Measurements from ENCODE around the gene IQCK. TPM values are rescaled to one million over a fixed set of nuclear protein-coding genes. Genes with fewer than 3 reads are reported as not detected.
A peak's percentile ranks its signal among the peaks of the same experiment; 100 is the strongest.

IQCK gene
- total and polyA plus RNA-seq, 2 experiments from 2014 or later: 13.2 to 13.9 TPM

- H3K27me3 ChIP-seq: no peaks in the 10 kb centered on the region
- TF ChIP-seq, protein P1, sequence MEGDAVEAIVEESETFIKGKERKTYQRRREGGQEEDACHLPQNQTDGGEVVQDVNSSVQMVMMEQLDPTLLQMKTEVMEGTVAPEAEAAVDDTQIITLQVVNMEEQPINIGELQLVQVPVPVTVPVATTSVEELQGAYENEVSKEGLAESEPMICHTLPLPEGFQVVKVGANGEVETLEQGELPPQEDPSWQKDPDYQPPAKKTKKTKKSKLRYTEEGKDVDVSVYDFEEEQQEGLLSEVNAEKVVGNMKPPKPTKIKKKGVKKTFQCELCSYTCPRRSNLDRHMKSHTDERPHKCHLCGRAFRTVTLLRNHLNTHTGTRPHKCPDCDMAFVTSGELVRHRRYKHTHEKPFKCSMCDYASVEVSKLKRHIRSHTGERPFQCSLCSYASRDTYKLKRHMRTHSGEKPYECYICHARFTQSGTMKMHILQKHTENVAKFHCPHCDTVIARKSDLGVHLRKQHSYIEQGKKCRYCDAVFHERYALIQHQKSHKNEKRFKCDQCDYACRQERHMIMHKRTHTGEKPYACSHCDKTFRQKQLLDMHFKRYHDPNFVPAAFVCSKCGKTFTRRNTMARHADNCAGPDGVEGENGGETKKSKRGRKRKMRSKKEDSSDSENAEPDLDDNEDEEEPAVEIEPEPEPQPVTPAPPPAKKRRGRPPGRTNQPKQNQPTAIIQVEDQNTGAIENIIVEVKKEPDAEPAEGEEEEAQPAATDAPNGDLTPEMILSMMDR (IDR thresholded peaks at IDR 0.05; ENCODE audit: low read depth, low read length): no peak
- no peaks in the 10 kb centered on the region for H3K36me3 ChIP-seq
- peaks cover 5% of the 10 kb centered on the region for H3K4me1 ChIP-seq (ENCODE audit: low read depth)
- no peaks in the 10 kb centered on the region for H3K9me3 ChIP-seq (ENCODE audit: low read depth)
- DNase-seq (ENCODE audit: low read depth in 1 of 2, low spot score in 1 of 2): no peak
- no peak overlapping the region for H3K27ac ChIP-seq
- H3K4me3 ChIP-seq: no peak overlapping the region
Measured at GRCh38 chr16:19741354-19741753, 23.3 kb downstream of the IQCK start.

- Histone ChIP-seq H3K36me3 (no peaks in the 10 kb centered on the region), H3K9me3 (ENCODE audit: low read depth) (no peaks in the 10 kb centered on the region), H3K4me3 (no peak overlapping the region), H3K4me1 (ENCODE audit: low read depth) (peaks cover 19% of the 10 kb centered on the region), H3K27me3 (no peaks in the 10 kb centered on the region), H3K27ac (no peak overlapping the region)
- TF ChIP-seq, protein P1 (IDR thresholded peaks at IDR 0.05; ENCODE audit: low read depth, low read length): no peak
- DNase-seq (ENCODE audit: low read depth in 1 of 2, low spot score in 1 of 2): no peak
Measured at GRCh38 chr16:19743816-19744159, 25.7 kb downstream of the IQCK start.

- TF ChIP-seq, protein P1 (IDR thresholded peaks at IDR 0.05; ENCODE audit: low read depth, low read length): no peak
Measured at GRCh38 chr16:19744670-19745069, 26.6 kb downstream of the IQCK start.

DNA sequence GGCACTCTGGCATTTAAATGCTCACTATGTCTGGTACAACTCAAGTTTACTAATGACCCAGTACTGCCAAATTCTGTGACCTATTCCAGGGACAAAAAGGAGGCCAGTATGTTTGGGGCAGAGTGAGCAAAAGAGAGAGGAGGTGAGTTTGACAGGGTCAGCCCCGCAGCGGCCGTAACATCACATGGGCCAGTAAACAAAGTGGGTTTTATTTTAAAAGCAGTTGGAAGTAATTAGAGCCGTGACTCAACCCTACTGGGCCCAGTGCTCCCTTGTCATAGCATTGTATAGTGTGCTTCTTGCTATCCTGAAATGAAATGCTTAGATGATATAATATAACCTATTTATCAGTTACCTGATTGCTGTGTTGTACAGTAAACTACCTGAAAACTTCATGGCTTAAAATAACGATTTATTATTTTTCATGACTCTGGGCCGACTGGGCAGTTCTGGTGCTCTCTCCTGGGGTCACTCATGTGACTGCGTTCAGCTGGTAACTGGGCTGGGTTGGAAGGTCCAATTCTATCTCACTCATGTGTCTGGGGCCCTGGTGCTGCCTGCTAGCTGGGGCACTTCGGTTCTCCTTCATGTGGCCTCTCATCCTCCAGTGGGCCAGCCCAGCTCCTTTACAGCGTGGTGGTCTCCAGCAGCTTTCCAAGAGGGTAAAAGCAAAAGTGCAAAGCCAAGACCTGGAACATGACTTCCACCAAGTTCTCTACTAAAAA, 27.4 kb downstream of the IQCK start:
- peaks cover 19% of the 10 kb centered on the region for H3K4me1 ChIP-seq (ENCODE audit: low read depth)
- no peak overlapping the region for H3K27ac ChIP-seq
- H3K36me3 ChIP-seq: no peaks in the 10 kb centered on the region
- H3K4me3 ChIP-seq: no peak overlapping the region
- no peak for DNase-seq (ENCODE audit: low read depth in 1 of 2, low spot score in 1 of 2)
- TF ChIP-seq, protein P1 (IDR thresholded peaks at IDR 0.05; ENCODE audit: low read depth, low read length): no peak
- no peaks in the 10 kb centered on the region for H3K27me3 ChIP-seq
- no peaks in the 10 kb centered on the region for H3K9me3 ChIP-seq (ENCODE audit: low read depth)

More at GRCh38 chr16:19744670-19745069, 26.6 kb downstream of the IQCK start:
- Histone ChIP-seq H3K4me1 (ENCODE audit: low read depth) (peaks cover 19% of the 10 kb centered on the region), H3K27ac (no peak overlapping the region), H3K36me3 (no peaks in the 10 kb centered on the region), H3K9me3 (ENCODE audit: low read depth) (no peaks in the 10 kb centered on the region), H3K27me3 (no peaks in the 10 kb centered on the region), H3K4me3 (no peak overlapping the region)
- no peak for DNase-seq (ENCODE audit: low read depth in 1 of 2, low spot score in 1 of 2)

- Histone ChIP-seq H3K9me3 (ENCODE audit: low read depth) (no peaks in the 10 kb centered on the region), H3K36me3 (no peaks in the 10 kb centered on the region), H3K27me3 (no peaks in the 10 kb centered on the region), H3K4me3 (no peak overlapping the region), H3K4me1 (ENCODE audit: low read depth) (peaks cover 19% of the 10 kb centered on the region), H3K27ac (peak overlapping the region; percentile 24)
- TF ChIP-seq, protein P1 (IDR thresholded peaks at IDR 0.05; ENCODE audit: low read depth, low read length): no peak
- peak; percentile 22 to 46 for DNase-seq (ENCODE audit: low read depth in 1 of 2, low spot score in 1 of 2)
Measured at GRCh38 chr16:19746561-19746960, 28.5 kb downstream of the IQCK start.
